NB4 (cell line): ENCODE measurements around the gene DPYD.

Experiments used
- POLR2A ChIP-seq: IDR thresholded peaks from 2 replicates; pipeline ENCODE4 v1.6.1; 2011; ENCODE audit warnings: mild to moderate bottlenecking; ENCODE audit not compliant: insufficient read length; ENCODE audit errors: extremely low read depth
- TF ChIP-seq, protein P1 (sequence below): IDR thresholded peaks from one replicate; pipeline ENCODE4 v1.5.1; 2012; ENCODE audit warnings: low read depth, low read length
- TF ChIP-seq, protein P2 (sequence below): IDR thresholded peaks from 2 replicates; pipeline ENCODE4 v1.6.1; 2011; ENCODE audit warnings: low read depth, low read length

DNA sequence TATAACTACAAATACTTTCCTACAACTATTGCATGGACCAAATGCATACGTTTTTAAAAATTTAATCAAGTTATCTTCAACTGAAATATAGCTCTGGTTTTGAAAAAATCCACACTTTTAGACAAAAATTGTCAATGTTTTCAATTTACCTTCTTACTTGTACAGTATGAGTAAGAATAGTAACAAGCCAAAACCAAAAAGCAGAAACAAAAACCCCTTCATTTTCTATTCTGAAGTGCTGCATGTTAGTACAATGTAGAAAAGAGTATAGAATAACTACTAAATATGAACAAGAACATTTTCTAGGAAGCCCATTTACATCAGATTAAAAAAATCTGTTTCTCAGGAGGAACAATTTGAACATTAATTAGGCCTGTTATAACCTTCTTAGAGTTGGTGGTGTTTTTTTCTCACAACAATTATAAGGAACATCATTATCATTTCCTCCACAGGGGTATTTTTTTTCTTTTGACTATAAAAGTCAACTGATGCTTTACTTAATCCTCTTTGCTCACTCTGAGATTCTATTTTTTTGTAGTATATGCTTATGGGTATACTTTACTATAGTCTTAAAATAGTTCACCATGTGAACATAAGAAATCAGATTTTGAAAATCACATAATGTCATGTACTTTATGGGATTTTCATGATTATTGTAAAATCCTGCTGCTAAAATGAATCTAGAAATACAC, 723.9 kb downstream of the DPYD start:
- TF ChIP-seq POLR2A, result no peak
- TF ChIP-seq, protein P1, sequence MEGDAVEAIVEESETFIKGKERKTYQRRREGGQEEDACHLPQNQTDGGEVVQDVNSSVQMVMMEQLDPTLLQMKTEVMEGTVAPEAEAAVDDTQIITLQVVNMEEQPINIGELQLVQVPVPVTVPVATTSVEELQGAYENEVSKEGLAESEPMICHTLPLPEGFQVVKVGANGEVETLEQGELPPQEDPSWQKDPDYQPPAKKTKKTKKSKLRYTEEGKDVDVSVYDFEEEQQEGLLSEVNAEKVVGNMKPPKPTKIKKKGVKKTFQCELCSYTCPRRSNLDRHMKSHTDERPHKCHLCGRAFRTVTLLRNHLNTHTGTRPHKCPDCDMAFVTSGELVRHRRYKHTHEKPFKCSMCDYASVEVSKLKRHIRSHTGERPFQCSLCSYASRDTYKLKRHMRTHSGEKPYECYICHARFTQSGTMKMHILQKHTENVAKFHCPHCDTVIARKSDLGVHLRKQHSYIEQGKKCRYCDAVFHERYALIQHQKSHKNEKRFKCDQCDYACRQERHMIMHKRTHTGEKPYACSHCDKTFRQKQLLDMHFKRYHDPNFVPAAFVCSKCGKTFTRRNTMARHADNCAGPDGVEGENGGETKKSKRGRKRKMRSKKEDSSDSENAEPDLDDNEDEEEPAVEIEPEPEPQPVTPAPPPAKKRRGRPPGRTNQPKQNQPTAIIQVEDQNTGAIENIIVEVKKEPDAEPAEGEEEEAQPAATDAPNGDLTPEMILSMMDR, result no peak
- TF ChIP-seq, protein P2, sequence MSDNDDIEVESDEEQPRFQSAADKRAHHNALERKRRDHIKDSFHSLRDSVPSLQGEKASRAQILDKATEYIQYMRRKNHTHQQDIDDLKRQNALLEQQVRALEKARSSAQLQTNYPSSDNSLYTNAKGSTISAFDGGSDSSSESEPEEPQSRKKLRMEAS, result no peak
